Choroid plexus epithelial cell (primary cell): ENCODE results near the gene KDF1.

ENCODE experiments used
- DNase-seq: peaks from one replicate; pipeline ENCODE4 v3.0.0-alpha.2; 2010; ENCODE audit warnings: low read depth
- H3K4me3 ChIP-seq: 2 replicates; pipeline ENCODE4 v1.5.1; 2011; ENCODE audit warnings: low read depth, mild to moderate bottlenecking, control low read depth, low read length, moderate library complexity
- TF ChIP-seq, protein P1 (sequence below): conservative IDR thresholded peaks from 2 replicates; pipeline ENCODE4 v1.5.1; 2011; ENCODE audit warnings: low read depth, mild to moderate bottlenecking, control low read depth, inconsistent platforms, low read length, moderate library complexity

The KDF1 gene

DNA sequence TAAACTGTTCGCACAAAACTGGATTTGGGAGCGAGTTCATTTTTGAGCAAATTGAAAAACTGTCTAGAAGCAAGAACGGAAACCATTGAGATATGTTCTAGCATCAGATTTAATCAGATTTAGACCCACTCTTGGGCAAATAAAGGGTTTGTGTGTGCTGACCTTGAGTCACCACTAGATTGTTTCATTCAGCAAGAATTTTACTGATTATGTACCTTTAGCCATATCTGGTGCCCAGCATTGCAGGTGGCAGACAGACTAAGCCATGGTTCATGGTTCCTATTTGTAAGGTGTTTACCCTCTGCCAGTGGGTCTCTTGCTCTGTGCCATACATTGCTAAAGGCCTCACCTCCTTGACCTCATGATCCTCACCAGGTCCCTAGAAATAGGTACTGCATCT is 37.4 kb downstream of the KDF1 start:
- TF ChIP-seq, protein P1, sequence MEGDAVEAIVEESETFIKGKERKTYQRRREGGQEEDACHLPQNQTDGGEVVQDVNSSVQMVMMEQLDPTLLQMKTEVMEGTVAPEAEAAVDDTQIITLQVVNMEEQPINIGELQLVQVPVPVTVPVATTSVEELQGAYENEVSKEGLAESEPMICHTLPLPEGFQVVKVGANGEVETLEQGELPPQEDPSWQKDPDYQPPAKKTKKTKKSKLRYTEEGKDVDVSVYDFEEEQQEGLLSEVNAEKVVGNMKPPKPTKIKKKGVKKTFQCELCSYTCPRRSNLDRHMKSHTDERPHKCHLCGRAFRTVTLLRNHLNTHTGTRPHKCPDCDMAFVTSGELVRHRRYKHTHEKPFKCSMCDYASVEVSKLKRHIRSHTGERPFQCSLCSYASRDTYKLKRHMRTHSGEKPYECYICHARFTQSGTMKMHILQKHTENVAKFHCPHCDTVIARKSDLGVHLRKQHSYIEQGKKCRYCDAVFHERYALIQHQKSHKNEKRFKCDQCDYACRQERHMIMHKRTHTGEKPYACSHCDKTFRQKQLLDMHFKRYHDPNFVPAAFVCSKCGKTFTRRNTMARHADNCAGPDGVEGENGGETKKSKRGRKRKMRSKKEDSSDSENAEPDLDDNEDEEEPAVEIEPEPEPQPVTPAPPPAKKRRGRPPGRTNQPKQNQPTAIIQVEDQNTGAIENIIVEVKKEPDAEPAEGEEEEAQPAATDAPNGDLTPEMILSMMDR, result no peak
- no peak overlapping the region for H3K4me3 ChIP-seq
- no peak for DNase-seq

DNA sequence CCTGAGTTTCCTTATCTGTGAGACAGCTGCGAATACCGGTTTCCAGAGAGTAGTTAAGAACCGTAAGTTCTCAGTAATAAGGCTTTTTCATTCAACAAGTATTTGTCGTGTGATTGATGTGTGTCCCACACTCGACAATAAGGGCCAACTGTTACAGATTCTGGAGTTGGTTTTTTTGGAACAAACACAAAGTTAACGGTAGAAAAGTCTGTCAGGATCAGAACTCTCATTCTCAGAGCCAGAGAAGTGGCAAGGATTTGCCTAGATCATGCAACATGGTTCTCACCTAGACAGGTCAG is 37.9 kb downstream of the KDF1 start:
- TF ChIP-seq, protein P1, result no peak
- H3K4me3 ChIP-seq, result peak overlapping the region; percentile 95
- DNase-seq, result no peak

DNA sequence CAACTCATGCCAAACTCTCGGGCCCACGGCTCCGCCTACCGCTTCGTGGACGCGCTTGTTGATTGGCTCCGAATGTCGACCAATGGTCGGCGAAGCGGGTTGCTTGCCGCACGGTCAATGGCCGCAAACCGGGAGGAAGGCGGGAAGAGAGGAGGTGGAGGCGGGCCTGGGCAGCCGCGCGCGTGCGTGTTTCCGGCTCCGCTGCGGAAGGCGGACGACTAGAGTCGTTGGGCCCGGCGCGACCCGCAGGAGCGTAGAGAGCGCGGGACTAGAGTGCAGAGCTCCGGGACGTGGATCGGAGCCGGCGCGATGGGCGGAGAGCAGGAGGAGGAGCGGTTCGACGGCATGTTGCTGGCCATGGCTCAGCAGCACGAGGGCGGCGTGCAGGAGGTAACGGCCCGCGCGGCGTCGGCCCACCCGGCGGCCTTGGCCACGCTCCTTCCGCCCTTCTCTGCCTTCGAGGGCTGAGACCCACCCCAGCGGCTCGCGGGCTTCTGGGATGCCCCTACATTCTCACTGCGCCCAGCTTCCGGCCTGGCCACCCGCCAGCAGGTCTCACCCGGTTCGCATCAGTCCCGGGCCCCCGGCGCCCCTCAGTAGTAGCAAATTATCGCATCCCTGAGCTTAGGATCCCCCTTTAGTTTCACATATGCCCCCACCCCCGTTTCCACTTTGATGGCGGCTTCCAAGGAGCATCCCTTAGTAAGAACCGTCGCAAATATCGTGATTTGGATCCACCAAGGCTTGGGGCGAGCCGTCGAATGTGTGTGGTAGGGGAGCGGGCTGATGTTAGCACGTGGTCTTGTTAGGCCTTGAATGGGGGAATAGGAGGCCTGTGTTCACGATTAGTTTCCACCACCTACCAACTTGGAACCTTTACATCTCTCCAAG is 38.5 kb downstream of the KDF1 start, which contains the start of gene NUDC:
NUDC (plus strand) TSS at position 204 of the 891 bp plus-strand sequence; CDS start at position 310, 106 bp downstream.
- DNase-seq, result peak; percentile 98
- TF ChIP-seq, protein P1, result no peak
- peak within 1 kb of the TSS; percentile 95 for H3K4me3 ChIP-seq

DNA sequence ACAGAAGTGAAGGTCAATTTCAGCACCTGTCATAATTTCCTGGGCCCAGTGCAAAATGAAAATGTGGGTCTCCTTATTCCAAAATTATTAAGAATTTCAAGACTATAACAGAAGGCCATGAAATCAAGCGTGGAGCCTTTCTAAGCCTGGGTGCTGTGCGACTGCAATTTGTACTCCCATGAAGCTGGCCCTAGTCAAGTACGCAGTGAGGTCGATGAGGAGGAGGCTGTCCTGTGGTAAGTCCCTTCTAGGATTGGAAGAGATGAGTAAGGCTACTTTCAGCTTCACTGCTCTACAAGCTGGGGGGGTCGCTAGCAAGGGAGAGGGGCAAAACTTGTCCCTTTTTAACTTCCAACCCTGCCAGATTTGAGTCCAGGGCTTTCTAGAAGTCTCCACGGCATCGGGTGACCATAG is 39.1 kb downstream of the KDF1 start:
- TF ChIP-seq, protein P1, result no peak
- DNase-seq, result no peak
- H3K4me3 ChIP-seq, result peak overlapping the region; percentile 95

DNA sequence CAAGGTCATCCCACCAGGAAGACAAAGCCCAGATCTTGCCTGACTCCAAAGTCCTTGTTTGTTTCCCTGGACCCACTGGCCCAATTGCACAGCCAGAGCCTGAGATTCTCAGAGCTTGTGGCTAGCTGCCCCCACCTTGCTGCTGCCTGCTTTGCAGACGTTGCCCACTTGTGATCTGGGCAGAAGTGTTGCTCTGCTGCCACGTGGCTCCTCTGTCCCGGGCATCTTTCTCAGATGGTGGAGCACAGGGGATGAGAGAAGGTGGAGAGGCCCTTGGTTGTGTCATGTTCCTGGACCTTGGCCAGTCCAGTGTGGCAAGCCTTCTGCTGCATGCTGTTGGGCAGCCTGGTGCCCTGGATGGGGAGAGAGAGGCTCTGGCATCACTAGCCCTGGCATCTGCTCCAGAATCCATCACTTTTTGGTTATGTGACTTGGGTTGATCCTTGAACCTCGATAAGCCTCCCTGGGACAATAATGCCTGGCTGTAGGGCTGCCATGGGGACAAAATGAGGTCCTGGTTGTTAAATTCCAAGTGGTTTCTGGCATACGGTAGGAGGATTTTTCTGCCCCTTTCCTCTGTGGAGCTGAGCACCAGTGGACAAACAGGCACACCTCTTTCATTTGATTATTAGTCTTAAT is 44.9 kb downstream of the KDF1 start:
- TF ChIP-seq, protein P1, result no peak
- H3K4me3 ChIP-seq, result no peak overlapping the region
- no peak for DNase-seq

DNA sequence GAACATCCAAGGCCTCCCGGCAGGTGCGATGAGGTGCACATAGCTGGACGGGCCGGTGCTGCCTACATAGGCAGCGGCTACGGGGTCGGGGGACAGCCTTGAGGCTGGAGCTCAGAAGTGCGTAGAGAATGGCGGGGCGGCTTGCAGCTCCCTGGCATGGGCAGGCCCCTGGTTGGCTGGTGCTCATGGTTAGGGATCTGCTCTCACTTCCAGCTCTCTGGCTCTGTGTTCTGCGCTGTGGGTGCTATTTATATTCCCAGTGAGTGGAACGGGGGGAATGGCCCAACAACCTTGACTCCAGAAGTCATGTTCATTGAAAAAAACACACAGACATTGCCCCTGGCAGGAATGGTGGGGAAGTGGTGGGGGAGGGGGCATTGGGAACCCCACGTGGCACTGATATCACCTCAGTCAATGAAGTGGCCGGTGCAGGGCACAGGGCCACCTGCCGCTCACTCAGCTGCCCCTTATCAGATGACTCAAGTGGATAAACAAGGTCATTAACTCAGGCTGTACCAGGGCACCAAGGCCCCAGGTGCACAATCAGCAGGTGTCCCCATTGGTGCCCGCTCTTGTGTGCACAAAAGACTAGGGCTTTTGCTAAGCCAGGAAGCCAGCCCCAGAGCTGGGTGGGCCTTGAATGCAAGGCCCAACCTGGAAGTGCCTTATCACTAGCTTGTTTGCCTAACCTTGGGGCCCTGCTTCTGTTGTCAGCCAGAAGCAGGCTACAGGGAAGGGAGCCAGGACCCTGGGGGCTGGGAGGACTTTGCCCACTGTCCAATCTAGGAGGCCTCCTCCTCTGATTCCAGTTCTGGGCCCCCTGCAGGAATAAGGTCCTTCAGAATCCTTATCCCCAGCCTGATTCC is 46.3 kb downstream of the KDF1 start, which contains the start of gene NR0B2:
NR0B2 (minus strand) TSS at position 222 of the 866 bp plus-strand sequence; CDS start at position 187, 35 bp downstream.
- DNase-seq, result no peak
- TF ChIP-seq, protein P1, result no peak
- H3K4me3 ChIP-seq, result no peak within 1 kb of the TSS
